Cerebellar cortex (tissue), 1 donor: ENCODE measurements around the gene SLC25A29.
A peak's percentile ranks its signal among the peaks of the same experiment; 100 is the strongest.
"Not testable (repeated sequence)": the region's sequence is repeated elsewhere in the genome, so short reads cannot be mapped to it uniquely, and the experiment has no call there.

Experiments used
- DNase-seq: peaks from one replicate; pipeline ENCODE4 v3.0.0-alpha.2; 2015; ENCODE audit warnings: low spot score

The SLC25A29 gene

GRCh38 chr14:100306101-100306997 is at the start of gene SLC25A29:
TSS of gene SLC25A29 (minus strand) at chr14:100306444. CDS start at chr14:100306232, 212 bp downstream.
- DNase-seq, result peak; percentile 86

GRCh38 chr14:100350986-100351385 is 44.7 kb upstream of the SLC25A29 start:
- no peak for DNase-seq

GRCh38 chr14:100350276-100350926 is 44.2 kb upstream of the SLC25A29 start:
- DNase-seq, result no peak

- DNase-seq, result no peak
Observed at GRCh38 chr14:100348784-100349685, 42.8 kb upstream of the SLC25A29 start.

GRCh38 chr14:100348253-100348729 is 42.0 kb upstream of the SLC25A29 start:
- DNase-seq, result no peak

GRCh38 chr14:100346306-100347091 is 40.3 kb upstream of the SLC25A29 start:
- no peak for DNase-seq

- no peak for DNase-seq
Observed at GRCh38 chr14:100345711-100346110, 39.5 kb upstream of the SLC25A29 start.

GRCh38 chr14:100344657-100345056 is 38.4 kb upstream of the SLC25A29 start:
- DNase-seq, result not testable (repeated sequence)

- DNase-seq, result not testable (repeated sequence)
Observed at GRCh38 chr14:100342826-100343225, 36.6 kb upstream of the SLC25A29 start.

GRCh38 chr14:100342195-100342594 is 36.0 kb upstream of the SLC25A29 start:
- DNase-seq, result no peak

GRCh38 chr14:100341301-100342031 is 35.2 kb upstream of the SLC25A29 start:
- DNase-seq, result no peak

- DNase-seq, result no peak
Observed at GRCh38 chr14:100340423-100340813, 34.2 kb upstream of the SLC25A29 start.

GRCh38 chr14:100339766-100340422 is 33.6 kb upstream of the SLC25A29 start:
- DNase-seq, result no peak

- no peak for DNase-seq
Observed at GRCh38 chr14:100336618-100337530, 30.6 kb upstream of the SLC25A29 start.

- DNase-seq, result no peak
Observed at GRCh38 chr14:100334904-100335303, 28.7 kb upstream of the SLC25A29 start.

- DNase-seq, result no peak
Observed at GRCh38 chr14:100333827-100334226, 27.6 kb upstream of the SLC25A29 start.

- no peak for DNase-seq
Observed at GRCh38 chr14:100333311-100333710, 27.1 kb upstream of the SLC25A29 start.

- no peak for DNase-seq
Observed at GRCh38 chr14:100332797-100333196, 26.6 kb upstream of the SLC25A29 start.
